ENCODE measurements around the gene ACYP2.

DNA sequence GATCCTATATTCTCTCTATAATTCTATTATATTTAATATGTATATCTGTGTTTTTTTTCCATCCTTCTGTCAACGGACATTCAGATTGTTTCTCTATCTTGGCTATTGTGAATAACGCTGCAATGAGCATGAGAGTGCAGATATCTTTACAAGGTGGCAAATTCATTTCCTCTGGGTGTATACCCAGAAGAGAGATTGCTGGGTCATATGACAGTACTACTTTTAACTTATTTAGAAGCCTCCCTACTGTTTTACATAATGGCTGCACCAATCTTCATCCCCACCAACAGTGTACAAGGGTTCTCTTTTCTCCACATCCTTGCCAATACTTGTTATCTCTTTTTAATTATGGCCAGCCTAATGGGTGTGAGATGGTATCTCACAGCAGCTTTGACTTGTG lies 74.1 kb downstream of the ACYP2 start:
- TF ChIP-seq, protein P1, sequence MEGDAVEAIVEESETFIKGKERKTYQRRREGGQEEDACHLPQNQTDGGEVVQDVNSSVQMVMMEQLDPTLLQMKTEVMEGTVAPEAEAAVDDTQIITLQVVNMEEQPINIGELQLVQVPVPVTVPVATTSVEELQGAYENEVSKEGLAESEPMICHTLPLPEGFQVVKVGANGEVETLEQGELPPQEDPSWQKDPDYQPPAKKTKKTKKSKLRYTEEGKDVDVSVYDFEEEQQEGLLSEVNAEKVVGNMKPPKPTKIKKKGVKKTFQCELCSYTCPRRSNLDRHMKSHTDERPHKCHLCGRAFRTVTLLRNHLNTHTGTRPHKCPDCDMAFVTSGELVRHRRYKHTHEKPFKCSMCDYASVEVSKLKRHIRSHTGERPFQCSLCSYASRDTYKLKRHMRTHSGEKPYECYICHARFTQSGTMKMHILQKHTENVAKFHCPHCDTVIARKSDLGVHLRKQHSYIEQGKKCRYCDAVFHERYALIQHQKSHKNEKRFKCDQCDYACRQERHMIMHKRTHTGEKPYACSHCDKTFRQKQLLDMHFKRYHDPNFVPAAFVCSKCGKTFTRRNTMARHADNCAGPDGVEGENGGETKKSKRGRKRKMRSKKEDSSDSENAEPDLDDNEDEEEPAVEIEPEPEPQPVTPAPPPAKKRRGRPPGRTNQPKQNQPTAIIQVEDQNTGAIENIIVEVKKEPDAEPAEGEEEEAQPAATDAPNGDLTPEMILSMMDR (IDR thresholded peaks at IDR 0.05) = no peak
- TF ChIP-seq POLR2AphosphoS5 (IDR thresholded peaks at IDR 0.05) (no peak), EP300 (IDR thresholded peaks at IDR 0.05) (no peak)
